Coronary artery (tissue), 2 donors: ENCODE data around the gene HIGD1C.
"Not testable (repeated sequence)": the region's sequence is repeated elsewhere in the genome, so short reads cannot be mapped to it uniquely, and the experiment has no call there.

Experiments used
- DNase-seq: peaks from one replicate; pipeline ENCODE4 v3.0.0-alpha.2; 2017; ENCODE audit warnings: low spot score
- H3K27ac ChIP-seq, 2 donors: fragments of 200-600 bp; sonication (generic); one replicate each; pipeline ENCODE4 v1.5.1; 2016 to 2019
- H3K4me3 ChIP-seq: fragments of 200-600 bp; sonication (generic); 2 replicates; pipeline ENCODE4 v1.5.1; 2016; ENCODE audit warnings: mild to moderate bottlenecking, moderate library complexity
- CTCF ChIP-seq: fragments of 200-600 bp; sonication (generic); IDR thresholded peaks from one replicate; pipeline ENCODE4 v1.5.1; 2019; ENCODE audit warnings: antibody characterized with exemption

The HIGD1C gene

GRCh38 chr12:50949801-50950302 lies 2.5 kb upstream of the HIGD1C start:
- Histone ChIP-seq H3K27ac (no peak overlapping the region), H3K4me3 (no peak overlapping the region)
- no peak for TF ChIP-seq CTCF
- no peak for DNase-seq

- TF ChIP-seq CTCF = no peak
- DNase-seq = no peak
- Histone ChIP-seq H3K4me3 (no peak overlapping the region), H3K27ac (no peak overlapping the region)
Measured at GRCh38 chr12:50951112-50951511, 1.2 kb upstream of the HIGD1C start.

- no peak for TF ChIP-seq CTCF
Measured at GRCh38 chr12:50953047-50953446, 703 bp downstream of the HIGD1C start.

GRCh38 chr12:50954789-50955188 lies 2.4 kb downstream of the HIGD1C start:
- not testable (repeated sequence) for H3K27ac ChIP-seq, H3K4me3 ChIP-seq, DNase-seq

More at GRCh38 chr12:50953047-50953446, 703 bp downstream of the HIGD1C start:
- Histone ChIP-seq H3K27ac (no peak overlapping the region), H3K4me3 (no peak overlapping the region)
- no peak for DNase-seq

GRCh38 chr12:50955288-50955687 lies 2.9 kb downstream of the HIGD1C start:
- DNase-seq = no peak
- Histone ChIP-seq H3K27ac (no peak overlapping the region), H3K4me3 (no peak overlapping the region)
- TF ChIP-seq CTCF = no peak

GRCh38 chr12:50955697-50956096 lies 3.4 kb downstream of the HIGD1C start:
- TF ChIP-seq CTCF = no peak
- H3K4me3 ChIP-seq = no peak overlapping the region
- H3K27ac ChIP-seq = no peak overlapping the region
- no peak for DNase-seq

- no peak for DNase-seq
- TF ChIP-seq CTCF = no peak
- Histone ChIP-seq H3K27ac (no peak overlapping the region), H3K4me3 (no peak overlapping the region)
Measured at GRCh38 chr12:50960130-50960529, 7.8 kb downstream of the HIGD1C start.

- H3K4me3 ChIP-seq = no peak overlapping the region
- H3K27ac ChIP-seq = no peak overlapping the region
- DNase-seq = no peak
- TF ChIP-seq CTCF = no peak
Measured at GRCh38 chr12:50961708-50962107, 9.4 kb downstream of the HIGD1C start.
